A549 (cell line): Measurements from ENCODE around the gene CDKN2C. TPM values are rescaled to one million over a fixed set of nuclear protein-coding genes. Genes with fewer than 3 reads are reported as not detected.

Experiments used
- ATAC-seq, 2 experiments: fragments of 200-7000 bp in 1 of 2; fragments of >200 bp in 1 of 2; cut with Nextera tagmentation in 1 of 2; cut with Tn5 transposase in 1 of 2; 3 replicates each; pipeline versions ENCODE4 v1.8.0 to v1.9.1; 2018 to 2020; ENCODE audit warnings: mild to moderate bottlenecking in 1 of 2, moderate library complexity in 1 of 2
- CTCF ChIA-PET: fragments of 300-600 bp; sonication (Branson Sonifier 250); formaldehyde crosslinking; extraction: SDS; loops from one replicate; lab custom pipeline; 2021; ENCODE audit warnings: antibody characterized with exemption, inconsistent platforms; lab: Yijun Ruan, JAX
- POLR2A ChIA-PET: fragments of 350-600 bp; formaldehyde crosslinking; extraction: SDS; loops from one replicate; lab custom pipeline; 2021; ENCODE audit warnings: antibody characterized with exemption, inconsistent platforms; lab: Yijun Ruan, JAX
- DNase-seq, 2 experiments: peaks; one replicate each; pipeline versions ENCODE4 v3.0.0 to v3.0.0-alpha.2; 2011 to 2016; ENCODE audit warnings: low read depth in 1 of 2, low spot score in 1 of 2
- FAIRE-seq: peaks from 2 replicates; lab custom pipeline; 2011; peaks lifted over from hg19 to GRCh38; lab: Jason Lieb, UNC
- H3K27ac ChIP-seq, 2 experiments: fragments of >200 bp; sonication (Bioruptor Twin); formaldehyde crosslinking; 3 replicates each; pipeline ENCODE4 v1.5.1; 2016 to 2017
- H3K4me1 ChIP-seq: fragments of >200 bp; sonication (Bioruptor Twin); formaldehyde crosslinking; 3 replicates; pipeline ENCODE4 v1.6.1; 2016
- H3K4me2 ChIP-seq: fragments of >200 bp; sonication (Bioruptor Twin); formaldehyde crosslinking; 3 replicates; pipeline ENCODE4 v1.6.1; 2016
- H3K4me3 ChIP-seq: fragments of >200 bp; sonication (Bioruptor Twin); formaldehyde crosslinking; 3 replicates; pipeline ENCODE4 v1.5.1; 2016
- H3K9me3 ChIP-seq: fragments of >200 bp; sonication (Bioruptor Twin); formaldehyde crosslinking; 3 replicates; pipeline ENCODE4 v1.6.1; 2016
- ATOH8 ChIP-seq: fragments of 250-450 bp; sonication (Bioruptor Pico); IDR thresholded peaks from 2 replicates; pipeline ENCODE4 v1.5.0; 2020; ENCODE audit warnings: low read depth, mild to moderate bottlenecking, moderate library complexity
- BCL3 ChIP-seq: fragments of >200 bp; sonication (Bioruptor Twin); formaldehyde crosslinking; IDR thresholded peaks from 3 replicates; pipeline ENCODE4 v1.6.1; 2016
- CBX2 ChIP-seq: fragments of 200-600 bp; sonication (generic); IDR thresholded peaks from 2 replicates; pipeline ENCODE4 v1.6.1; 2016; ENCODE audit warnings: low read depth, mild to moderate bottlenecking, borderline replicate concordance
- CHD4 ChIP-seq: fragments of 200-600 bp; sonication (generic); IDR thresholded peaks from 2 replicates; pipeline ENCODE4 v1.6.1; 2016; ENCODE audit warnings: antibody characterized with exemption, mild to moderate bottlenecking, borderline replicate concordance
- CTCF ChIP-seq: fragments of >200 bp; sonication (Bioruptor Twin); formaldehyde crosslinking; IDR thresholded peaks from 3 replicates; pipeline ENCODE4 v1.5.1; 2016
- ELK1 ChIP-seq: fragments of 150-350 bp; IDR thresholded peaks from 2 replicates; pipeline ENCODE4 v1.6.1; 2014; ENCODE audit warnings: low read depth, mild to moderate bottlenecking, low read length
- ESRRA ChIP-seq: fragments of 150-350 bp; IDR thresholded peaks from 2 replicates; pipeline ENCODE4 v1.6.1; 2014; ENCODE audit warnings: mild to moderate bottlenecking, low read length, borderline replicate concordance
- FOXS1 ChIP-seq: fragments of 250-450 bp; sonication (Bioruptor Pico); IDR thresholded peaks from 2 replicates; pipeline ENCODE4 v1.5.0; 2020; ENCODE audit warnings: mild to moderate bottlenecking, moderate library complexity
- GATA3 ChIP-seq: IDR thresholded peaks from 2 replicates; pipeline ENCODE4 v1.6.1; 2012; ENCODE audit warnings: borderline replicate concordance
- HDAC2 ChIP-seq: fragments of 200-600 bp; sonication (generic); IDR thresholded peaks from 2 replicates; pipeline ENCODE4 v1.6.1; 2016
- HOXA7 ChIP-seq: fragments of 250-450 bp; sonication (Bioruptor Pico); IDR thresholded peaks from 2 replicates; pipeline ENCODE4 v1.5.0; 2020; ENCODE audit warnings: mild to moderate bottlenecking, moderate library complexity
- HOXB13 ChIP-seq: fragments of 250-450 bp; sonication (Bioruptor Pico); IDR thresholded peaks from 2 replicates; pipeline ENCODE4 v1.5.0; 2020; ENCODE audit warnings: low read depth, mild to moderate bottlenecking, moderate library complexity
- JUN ChIP-seq, 2 experiments: fragments of >200 bp; sonication (Bioruptor Twin); formaldehyde crosslinking; IDR thresholded peaks; 2 replicates in 1 of 2; 3 replicates in 1 of 2; pipeline ENCODE4 v1.6.1; 2016 to 2017
- MAX ChIP-seq: IDR thresholded peaks from 2 replicates; pipeline ENCODE4 v1.6.1; 2012
- POLR2A ChIP-seq: IDR thresholded peaks from 2 replicates; pipeline ENCODE4 v1.6.1; 2012; ENCODE audit warnings: mild to moderate bottlenecking, low read length
- POLR2AphosphoS2 ChIP-seq: conservative IDR thresholded peaks from 2 replicates; pipeline ENCODE4 v1.6.1; 2012; ENCODE audit warnings: low read length, improper control_type of control experiment, inconsistent platforms
- RAD21 ChIP-seq, 2 experiments: fragments of >200 bp in 1 of 2; sonication (Bioruptor Twin) in 1 of 2; formaldehyde crosslinking in 1 of 2; IDR thresholded peaks in 1 of 2; conservative IDR thresholded peaks in 1 of 2; 2 replicates in 1 of 2; 3 replicates in 1 of 2; pipeline ENCODE4 v1.6.1; 2012 to 2018; ENCODE audit warnings: inconsistent platforms in 1 of 2
- RNF2 ChIP-seq: fragments of 200-600 bp; sonication (generic); IDR thresholded peaks from 2 replicates; pipeline ENCODE4 v1.6.1; 2016; ENCODE audit warnings: low read depth, mild to moderate bottlenecking, antibody characterized with exemption, moderate library complexity, borderline replicate concordance
- SMC3 ChIP-seq: fragments of >200 bp; sonication (Bioruptor Twin); formaldehyde crosslinking; IDR thresholded peaks from 3 replicates; pipeline ENCODE4 v1.6.1; 2018; ENCODE audit warnings: inconsistent platforms
- SREBF2 ChIP-seq: fragments of 450-650 bp; IDR thresholded peaks from 2 replicates; pipeline ENCODE4 v1.6.1; 2014; ENCODE audit warnings: mild to moderate bottlenecking, moderate library complexity
- USF2 ChIP-seq: fragments of 450-650 bp; IDR thresholded peaks from 2 replicates; pipeline ENCODE4 v1.6.1; 2014; ENCODE audit warnings: antibody characterized with exemption
- ZSCAN20 ChIP-seq: fragments of 250-450 bp; sonication (Bioruptor Pico); IDR thresholded peaks from 2 replicates; pipeline ENCODE4 v1.8.0; 2022; ENCODE audit warnings: mild to moderate bottlenecking, moderate library complexity
- WGBS: methylation state at CpG from one replicate; pipeline ENCODE4 v1.1.6; 2017; ENCODE audit errors: missing lambda C conversion rate; 5-methylcytosine and 5-hydroxymethylcytosine counted together
- polyA plus RNA-seq, 4 experiments: library from polyadenylated mRNA; depleted of rRNA in 3 of 4; stranded (reverse); fragments of >200 nt; fragmentation: RNase III in 1 of 4; extraction: RNeasy Plus Mini Kit Qiagen cat#74134 plus additional on column Dnase treatment in 1 of 4; gene quantifications; 2 replicates in 3 of 4; 3 replicates in 1 of 4; pipeline ENCODE4 v1.2.3, GENCODE V29; 2011 to 2017

The CDKN2C gene
- polyA plus RNA-seq, 2 of the 4 experiments (the other 2 are of a cell fraction): 13.0 to 17.7 TPM

GRCh38 chr1:50978144-50978851, 8.3 kb downstream of the CDKN2C start:
- WGBS: 0% methylated on average over 6 of the region's 42 CpGs
- POLR2A ChIA-PET: interaction anchor here (0.7 to 3.3 kb wide), 3 partner anchors 9 to 214 kb away, joined by 3 to 29 read pairs (median 4); partner anchors contain the start of gene CDKN2C
- DNase-seq (peak in 1 of 2 experiments; percentile 84), ATAC-seq (peak; percentile 70 to 76)
- peaks cover 37% of the 10 kb centered on the region; the same call in 2 of the 3 replicates for H3K4me1 ChIP-seq
- no peaks in the 10 kb centered on the region for H3K9me3 ChIP-seq
- peak overlapping the region; percentile 84 for H3K4me2 ChIP-seq
- peak overlapping the region; percentile 71 for H3K4me3 ChIP-seq
- peak overlapping the region; percentile 99 to 100 for H3K27ac ChIP-seq
- TF ChIP-seq CHD4 (no peak), ATOH8 (CRISPR knock-in tag) (no peak), POLR2AphosphoS2 (no peak), CTCF (no peak), CBX2 (no peak), RNF2 (no peak), ESRRA (no peak), GATA3 (no peak), USF2 (no peak), ELK1 (no peak), RAD21 (conservative IDR thresholded peaks at IDR 0.05 in 1 of 2, IDR thresholded peaks at IDR 0.05 in 1 of 2) (no peak), POLR2A (peak; percentile 39; the same call in 1 of the 2 replicates), SMC3 (no peak), SREBF2 (no peak), HOXA7 (CRISPR knock-in tag) (no peak), HOXB13 (CRISPR knock-in tag) (no peak), JUN (IDR thresholded peaks at IDR 0.05) (peak in 1 of 2 experiments; percentile 35; a peak in 1 of 5 replicates), BCL3 (no peak), HDAC2 (no peak), ZSCAN20 (CRISPR knock-in tag) (no peak), FOXS1 (CRISPR knock-in tag) (no peak), MAX (peak; percentile 55)
- TF ChIP-seq, all 56 proteins: peak for 3
- CTCF ChIA-PET: interaction anchor here (0.6 to 1.8 kb wide), 3 partner anchors 9 to 66 kb away, joined by 3 to 8 read pairs (median 3); no protein-coding TSS in a partner anchor
- FAIRE-seq: no peak
